AG09319 (cell line): ENCODE results near the gene RAB29.

Source experiments
- DNase-seq: peaks from one replicate; pipeline ENCODE4 v3.0.0-alpha.2; 2010; ENCODE audit warnings: low read depth; ENCODE audit errors: extremely low read depth
- CTCF ChIP-seq: IDR thresholded peaks from 2 replicates; pipeline ENCODE4 v1.5.1; 2011; ENCODE audit warnings: low read depth, mild to moderate bottlenecking, inconsistent platforms, low read length, moderate library complexity

RAB29 gene

GRCh38 chr1:205786601-205787000, 11.3 kb upstream of the RAB29 start:
- no peak for TF ChIP-seq CTCF
- no peak for DNase-seq

- no peak for DNase-seq
- no peak for TF ChIP-seq CTCF
Observed at GRCh38 chr1:205785446-205785845, 10.2 kb upstream of the RAB29 start.

GRCh38 chr1:205783904-205784303, 8.6 kb upstream of the RAB29 start:
- DNase-seq = no peak

GRCh38 chr1:205783433-205783795, 8.1 kb upstream of the RAB29 start:
- DNase-seq = no peak
- no peak for TF ChIP-seq CTCF

More at GRCh38 chr1:205783904-205784303, 8.6 kb upstream of the RAB29 start:
- no peak for TF ChIP-seq CTCF

- TF ChIP-seq CTCF = no peak
- DNase-seq = no peak
Observed at GRCh38 chr1:205782627-205783432, 7.5 kb upstream of the RAB29 start.

GRCh38 chr1:205780335-205780734, 5.1 kb upstream of the RAB29 start:
- TF ChIP-seq CTCF = no peak
- no peak for DNase-seq

- no peak for DNase-seq
- no peak for TF ChIP-seq CTCF
Observed at GRCh38 chr1:205777994-205778393, 2.7 kb upstream of the RAB29 start.
